Esophagus muscularis mucosa (tissue), 3 donors: ENCODE results near the gene HADHB.

Experiments
- CTCF ChIP-seq, 3 experiments: fragments of 200-600 bp in 2 of 3; fragments of 450-650 bp in 1 of 3; sonication (generic) in 2 of 3; IDR thresholded peaks; one replicate each; pipeline ENCODE4 v1.5.1; 2017 to 2019; ENCODE audit warnings: antibody characterized with exemption in 3 of 3, mild to moderate bottlenecking in 2 of 3, moderate library complexity in 1 of 3
- POLR2A ChIP-seq: fragments of 450-650 bp; IDR thresholded peaks from one replicate; pipeline ENCODE4 v1.6.1; 2017; ENCODE audit warnings: antibody characterized with exemption, moderate library complexity, mild to moderate bottlenecking, low read depth

GRCh38 chr2:26229595-26229994 is 15.1 kb upstream of the HADHB start:
- no peak for TF ChIP-seq CTCF (IDR thresholded peaks at IDR 0.05)
- no peak for TF ChIP-seq POLR2A
